ENCODE data around the gene NEK2. TPM values are rescaled to one million over a fixed set of nuclear protein-coding genes. Genes with fewer than 3 reads are reported as not detected.

NEK2 gene
- total and polyA plus RNA-seq, 2 of the 13 experiments (the other 11 are each of a cell fraction or from before 2014, with no cell fraction given): 10.9 to 40.8 TPM

DNA sequence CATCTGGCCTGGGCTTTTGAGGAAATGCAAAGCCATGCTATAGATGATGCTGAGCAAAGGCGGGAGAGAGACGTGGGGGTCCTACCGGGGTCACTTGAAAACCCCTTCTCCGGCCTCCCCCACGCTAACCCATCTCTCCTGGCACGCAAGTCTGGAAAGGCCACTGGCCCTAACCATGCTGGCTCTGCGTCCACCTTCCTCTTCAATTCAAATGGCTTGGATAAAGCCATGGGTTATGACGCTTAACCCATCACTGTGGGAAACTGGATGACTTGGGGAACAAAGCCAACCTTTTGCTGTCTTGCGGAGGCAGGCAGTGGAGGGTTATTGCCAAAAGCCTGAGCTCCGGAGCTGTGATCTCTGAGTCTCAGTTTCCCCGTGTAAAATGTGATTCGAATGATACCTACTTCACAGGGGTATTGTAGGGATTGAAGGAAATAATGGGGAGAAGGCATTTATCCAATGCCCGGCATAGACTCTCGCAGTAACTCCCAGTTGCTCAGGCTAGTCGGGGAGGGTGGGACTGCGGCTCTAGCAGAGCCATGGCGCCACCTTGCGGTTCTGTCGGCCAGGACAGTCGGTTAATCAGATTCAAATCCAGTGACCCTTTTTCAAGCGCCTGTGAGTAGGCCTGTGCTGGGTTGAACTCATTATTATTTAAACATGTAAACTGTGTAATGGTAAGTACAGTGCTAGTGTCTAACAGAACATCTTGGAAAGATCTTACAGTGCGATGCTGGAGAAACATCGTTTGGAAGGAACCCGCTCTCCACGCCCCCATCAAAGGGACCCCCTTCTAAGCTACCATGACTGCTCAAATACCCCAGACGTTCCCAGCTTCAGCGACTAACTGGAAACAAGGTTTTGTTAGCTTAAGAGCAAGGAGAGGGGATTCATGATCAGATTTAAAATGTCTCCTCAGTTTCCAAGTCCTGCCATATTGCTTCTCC lies 20.3 kb downstream of the NEK2 start (continued):
- TF ChIP-seq, protein P1, sequence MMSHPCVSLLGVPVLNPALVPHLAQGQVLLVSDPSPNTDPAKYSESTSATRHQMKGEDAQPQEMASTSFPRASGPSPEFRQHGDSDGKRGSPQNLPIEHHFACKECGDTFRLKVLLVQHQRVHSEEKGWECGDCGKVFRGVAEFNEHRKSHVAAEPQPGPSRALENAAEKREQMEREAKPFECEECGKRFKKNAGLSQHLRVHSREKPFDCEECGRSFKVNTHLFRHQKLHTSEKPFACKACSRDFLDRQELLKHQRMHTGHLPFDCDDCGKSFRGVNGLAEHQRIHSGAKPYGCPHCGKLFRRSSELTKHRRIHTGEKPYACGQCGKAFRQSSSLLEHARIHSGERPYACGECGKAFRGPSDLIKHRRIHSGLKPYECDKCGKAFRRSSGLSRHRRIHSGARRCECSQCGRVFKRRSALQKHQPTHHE (CRISPR knock-in tag; IDR thresholded peaks at IDR 0.05; ENCODE audit: borderline replicate concordance): no peak
- no peak for TF ChIP-seq ZNF670 (CRISPR knock-in tag; IDR thresholded peaks at IDR 0.05; ENCODE audit: borderline replicate concordance)
- TF ChIP-seq SP140L (CRISPR knock-in tag; IDR thresholded peaks at IDR 0.05; ENCODE audit: borderline replicate concordance): no peak
- no peak for TF ChIP-seq MTA1 (CRISPR knock-in tag; IDR thresholded peaks at IDR 0.05; ENCODE audit: borderline replicate concordance)
- TF ChIP-seq, protein P2, sequence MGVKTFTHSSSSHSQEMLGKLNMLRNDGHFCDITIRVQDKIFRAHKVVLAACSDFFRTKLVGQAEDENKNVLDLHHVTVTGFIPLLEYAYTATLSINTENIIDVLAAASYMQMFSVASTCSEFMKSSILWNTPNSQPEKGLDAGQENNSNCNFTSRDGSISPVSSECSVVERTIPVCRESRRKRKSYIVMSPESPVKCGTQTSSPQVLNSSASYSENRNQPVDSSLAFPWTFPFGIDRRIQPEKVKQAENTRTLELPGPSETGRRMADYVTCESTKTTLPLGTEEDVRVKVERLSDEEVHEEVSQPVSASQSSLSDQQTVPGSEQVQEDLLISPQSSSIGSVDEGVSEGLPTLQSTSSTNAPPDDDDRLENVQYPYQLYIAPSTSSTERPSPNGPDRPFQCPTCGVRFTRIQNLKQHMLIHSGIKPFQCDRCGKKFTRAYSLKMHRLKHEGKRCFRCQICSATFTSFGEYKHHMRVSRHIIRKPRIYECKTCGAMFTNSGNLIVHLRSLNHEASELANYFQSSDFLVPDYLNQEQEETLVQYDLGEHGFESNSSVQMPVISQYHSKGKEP (CRISPR knock-in tag; IDR thresholded peaks at IDR 0.05): no peak
- no peak for TF ChIP-seq ZNF317 (CRISPR knock-in tag; IDR thresholded peaks at IDR 0.05)
- TF ChIP-seq MEF2D (CRISPR knock-in tag; IDR thresholded peaks at IDR 0.05): no peak
- TF ChIP-seq, protein P3, sequence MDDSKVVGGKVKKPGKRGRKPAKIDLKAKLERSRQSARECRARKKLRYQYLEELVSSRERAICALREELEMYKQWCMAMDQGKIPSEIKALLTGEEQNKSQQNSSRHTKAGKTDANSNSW (CRISPR knock-in tag; IDR thresholded peaks at IDR 0.05; ENCODE audit: borderline replicate concordance): no peak
- TF ChIP-seq, protein P4, sequence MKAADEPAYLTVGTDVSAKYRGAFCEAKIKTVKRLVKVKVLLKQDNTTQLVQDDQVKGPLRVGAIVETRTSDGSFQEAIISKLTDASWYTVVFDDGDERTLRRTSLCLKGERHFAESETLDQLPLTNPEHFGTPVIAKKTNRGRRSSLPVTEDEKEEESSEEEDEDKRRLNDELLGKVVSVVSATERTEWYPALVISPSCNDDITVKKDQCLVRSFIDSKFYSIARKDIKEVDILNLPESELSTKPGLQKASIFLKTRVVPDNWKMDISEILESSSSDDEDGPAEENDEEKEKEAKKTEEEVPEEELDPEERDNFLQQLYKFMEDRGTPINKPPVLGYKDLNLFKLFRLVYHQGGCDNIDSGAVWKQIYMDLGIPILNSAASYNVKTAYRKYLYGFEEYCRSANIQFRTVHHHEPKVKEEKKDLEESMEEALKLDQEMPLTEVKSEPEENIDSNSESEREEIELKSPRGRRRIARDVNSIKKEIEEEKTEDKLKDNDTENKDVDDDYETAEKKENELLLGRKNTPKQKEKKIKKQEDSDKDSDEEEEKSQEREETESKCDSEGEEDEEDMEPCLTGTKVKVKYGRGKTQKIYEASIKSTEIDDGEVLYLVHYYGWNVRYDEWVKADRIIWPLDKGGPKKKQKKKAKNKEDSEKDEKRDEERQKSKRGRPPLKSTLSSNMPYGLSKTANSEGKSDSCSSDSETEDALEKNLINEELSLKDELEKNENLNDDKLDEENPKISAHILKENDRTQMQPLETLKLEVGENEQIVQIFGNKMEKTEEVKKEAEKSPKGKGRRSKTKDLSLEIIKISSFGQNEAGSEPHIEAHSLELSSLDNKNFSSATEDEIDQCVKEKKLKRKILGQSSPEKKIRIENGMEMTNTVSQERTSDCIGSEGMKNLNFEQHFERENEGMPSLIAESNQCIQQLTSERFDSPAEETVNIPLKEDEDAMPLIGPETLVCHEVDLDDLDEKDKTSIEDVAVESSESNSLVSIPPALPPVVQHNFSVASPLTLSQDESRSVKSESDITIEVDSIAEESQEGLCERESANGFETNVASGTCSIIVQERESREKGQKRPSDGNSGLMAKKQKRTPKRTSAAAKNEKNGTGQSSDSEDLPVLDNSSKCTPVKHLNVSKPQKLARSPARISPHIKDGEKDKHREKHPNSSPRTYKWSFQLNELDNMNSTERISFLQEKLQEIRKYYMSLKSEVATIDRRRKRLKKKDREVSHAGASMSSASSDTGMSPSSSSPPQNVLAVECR (CRISPR knock-in tag; IDR thresholded peaks at IDR 0.05; ENCODE audit: borderline replicate concordance): peak; percentile 33; the same call in 1 of the 2 replicates
- TF ChIP-seq, protein P5, sequence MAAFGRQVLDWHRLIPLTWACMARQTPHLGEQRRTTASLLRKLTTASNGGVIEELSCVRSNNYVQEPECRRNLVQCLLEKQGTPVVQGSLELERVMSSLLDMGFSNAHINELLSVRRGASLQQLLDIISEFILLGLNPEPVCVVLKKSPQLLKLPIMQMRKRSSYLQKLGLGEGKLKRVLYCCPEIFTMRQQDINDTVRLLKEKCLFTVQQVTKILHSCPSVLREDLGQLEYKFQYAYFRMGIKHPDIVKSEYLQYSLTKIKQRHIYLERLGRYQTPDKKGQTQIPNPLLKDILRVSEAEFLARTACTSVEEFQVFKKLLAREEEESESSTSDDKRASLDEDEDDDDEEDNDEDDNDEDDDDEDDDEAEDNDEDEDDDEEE (CRISPR knock-in tag; IDR thresholded peaks at IDR 0.05): no peak
- no peak for TF ChIP-seq HDAC1 (CRISPR knock-in tag; IDR thresholded peaks at IDR 0.05)
- TF ChIP-seq EHMT2 (IDR thresholded peaks at IDR 0.05; ENCODE audit: borderline replicate concordance, low read depth, low read length): no peak
- TF ChIP-seq FOXA3 (CRISPR knock-in tag; IDR thresholded peaks at IDR 0.05): no peak
- TF ChIP-seq KAT7 (CRISPR knock-in tag; IDR thresholded peaks at IDR 0.05; ENCODE audit: borderline replicate concordance): no peak
- TF ChIP-seq ZNF570 (CRISPR knock-in tag; IDR thresholded peaks at IDR 0.05; ENCODE audit: borderline replicate concordance): no peak
- TF ChIP-seq STAG1 (CRISPR knock-in tag; IDR thresholded peaks at IDR 0.05): peak; percentile 97
- no peak for TF ChIP-seq SMAD9 (CRISPR knock-in tag; IDR thresholded peaks at IDR 0.05)
- peak; percentile 58; the same call in 1 of the 2 replicates for TF ChIP-seq ZBTB7B (CRISPR knock-in tag; IDR thresholded peaks at IDR 0.05)
- TF ChIP-seq, protein P6, sequence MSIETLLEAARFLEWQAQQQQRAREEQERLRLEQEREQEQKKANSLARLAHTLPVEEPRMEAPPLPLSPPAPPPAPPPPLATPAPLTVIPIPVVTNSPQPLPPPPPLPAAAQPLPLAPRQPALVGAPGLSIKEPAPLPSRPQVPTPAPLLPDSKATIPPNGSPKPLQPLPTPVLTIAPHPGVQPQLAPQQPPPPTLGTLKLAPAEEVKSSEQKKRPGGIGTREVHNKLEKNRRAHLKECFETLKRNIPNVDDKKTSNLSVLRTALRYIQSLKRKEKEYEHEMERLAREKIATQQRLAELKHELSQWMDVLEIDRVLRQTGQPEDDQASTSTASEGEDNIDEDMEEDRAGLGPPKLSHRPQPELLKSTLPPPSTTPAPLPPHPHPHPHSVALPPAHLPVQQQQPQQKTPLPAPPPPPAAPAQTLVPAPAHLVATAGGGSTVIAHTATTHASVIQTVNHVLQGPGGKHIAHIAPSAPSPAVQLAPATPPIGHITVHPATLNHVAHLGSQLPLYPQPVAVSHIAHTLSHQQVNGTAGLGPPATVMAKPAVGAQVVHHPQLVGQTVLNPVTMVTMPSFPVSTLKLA (IDR thresholded peaks at IDR 0.05): no peak

All from HepG2 (cell line).